Amygdala (tissue), 56 donors: ENCODE measurements around the gene C1orf232.

Source experiments
- DNase-seq, 56 donors: peaks; one replicate each; lab custom pipeline; 2025; lab: John Stamatoyannopoulos, UW

The C1orf232 gene

GRCh38 chr1:26126321-26127084 is 42.3 kb downstream of the C1orf232 start:
- DNase-seq: no peak

- no peak for DNase-seq
Measured at GRCh38 chr1:26125946-26126320, 42.8 kb downstream of the C1orf232 start.

GRCh38 chr1:26125382-26125781 is 43.4 kb downstream of the C1orf232 start:
- DNase-seq: no peak

DNA sequence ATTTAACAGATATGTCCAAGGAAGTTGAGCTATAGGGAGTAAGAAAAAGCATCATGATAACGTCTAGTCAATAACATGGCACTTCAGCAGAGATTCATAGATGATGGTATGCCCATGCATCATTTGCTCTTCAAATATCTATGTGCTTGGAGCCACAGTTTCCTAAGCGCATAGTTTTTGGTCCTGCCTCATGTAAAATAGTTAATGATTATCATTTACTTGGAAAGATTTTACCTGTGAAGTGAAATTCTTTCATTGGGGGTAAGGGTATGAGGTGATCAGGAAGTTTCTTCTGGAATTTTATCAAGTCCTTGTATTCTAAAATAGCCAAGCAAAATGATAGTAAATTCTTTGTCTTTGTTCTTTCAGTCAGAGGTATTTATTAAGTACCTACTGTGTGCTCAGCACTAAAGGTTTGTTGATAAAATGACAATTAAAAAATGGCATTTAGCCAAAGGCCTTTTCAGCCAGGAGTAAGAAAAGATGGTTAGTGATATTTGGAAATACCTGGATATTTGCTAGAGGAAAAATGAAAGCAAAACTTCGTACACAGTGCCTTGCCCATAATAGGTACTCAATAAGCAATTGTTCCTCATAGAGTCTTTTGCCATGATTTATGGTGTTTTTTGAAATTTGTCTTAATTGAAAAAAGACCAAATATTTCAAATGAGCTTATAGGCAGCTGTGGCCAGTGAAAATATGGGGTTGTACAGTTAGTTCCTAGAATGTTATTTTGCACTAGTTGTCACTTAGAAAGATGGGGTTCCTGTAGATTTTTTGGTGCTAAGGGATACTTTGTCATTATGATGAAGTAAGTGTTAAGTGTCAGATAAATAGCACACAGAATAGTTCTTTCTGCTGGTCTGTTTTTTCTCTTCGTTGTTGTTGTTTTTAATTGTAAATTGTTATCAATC is 44.1 kb downstream of the C1orf232 start:
- DNase-seq: no peak

DNA sequence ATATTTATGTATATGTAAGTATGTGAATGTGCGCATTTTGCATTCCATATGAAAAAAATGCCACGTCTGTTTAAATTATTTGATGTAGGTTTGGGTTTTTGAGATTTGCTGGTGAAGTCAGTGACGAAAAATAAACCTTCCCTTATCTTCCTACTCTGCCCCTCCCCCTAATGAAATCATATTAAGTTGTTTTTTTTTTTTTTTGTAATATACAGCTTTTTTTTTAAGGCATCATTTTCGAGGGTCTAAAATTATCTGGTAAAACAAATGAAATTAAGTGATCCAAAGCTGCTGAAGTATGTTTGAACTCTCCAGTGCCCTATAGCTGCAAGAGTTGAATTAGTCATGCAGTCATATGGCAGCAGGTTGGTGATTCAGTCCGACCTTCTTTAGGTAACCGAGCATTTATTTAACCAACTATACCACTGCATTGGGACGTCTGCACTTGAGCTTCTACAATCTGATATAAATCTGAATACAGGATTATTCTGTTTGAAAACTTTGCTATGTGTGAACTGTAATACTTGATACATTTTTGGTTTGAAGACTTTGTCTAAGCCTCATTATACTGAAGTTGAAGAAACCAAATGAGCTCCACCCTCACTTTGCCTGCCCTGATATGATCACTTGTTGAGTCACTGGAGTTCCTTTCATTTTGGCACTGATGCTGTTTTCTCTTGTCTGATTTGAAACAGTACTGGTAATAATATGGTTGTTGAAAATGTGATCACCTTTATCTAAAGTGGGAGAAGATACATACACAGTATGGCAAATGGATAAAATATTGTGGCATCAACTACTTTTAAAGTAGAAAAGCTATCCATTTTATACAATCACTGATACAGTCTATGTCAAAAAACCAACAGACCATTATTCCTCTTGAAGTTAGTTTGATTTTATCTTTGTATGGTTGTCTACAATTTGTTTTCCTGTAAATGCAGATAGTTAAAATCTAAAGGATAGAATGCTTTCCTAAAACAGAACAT is 45.5 kb downstream of the C1orf232 start:
- no peak for DNase-seq

DNA sequence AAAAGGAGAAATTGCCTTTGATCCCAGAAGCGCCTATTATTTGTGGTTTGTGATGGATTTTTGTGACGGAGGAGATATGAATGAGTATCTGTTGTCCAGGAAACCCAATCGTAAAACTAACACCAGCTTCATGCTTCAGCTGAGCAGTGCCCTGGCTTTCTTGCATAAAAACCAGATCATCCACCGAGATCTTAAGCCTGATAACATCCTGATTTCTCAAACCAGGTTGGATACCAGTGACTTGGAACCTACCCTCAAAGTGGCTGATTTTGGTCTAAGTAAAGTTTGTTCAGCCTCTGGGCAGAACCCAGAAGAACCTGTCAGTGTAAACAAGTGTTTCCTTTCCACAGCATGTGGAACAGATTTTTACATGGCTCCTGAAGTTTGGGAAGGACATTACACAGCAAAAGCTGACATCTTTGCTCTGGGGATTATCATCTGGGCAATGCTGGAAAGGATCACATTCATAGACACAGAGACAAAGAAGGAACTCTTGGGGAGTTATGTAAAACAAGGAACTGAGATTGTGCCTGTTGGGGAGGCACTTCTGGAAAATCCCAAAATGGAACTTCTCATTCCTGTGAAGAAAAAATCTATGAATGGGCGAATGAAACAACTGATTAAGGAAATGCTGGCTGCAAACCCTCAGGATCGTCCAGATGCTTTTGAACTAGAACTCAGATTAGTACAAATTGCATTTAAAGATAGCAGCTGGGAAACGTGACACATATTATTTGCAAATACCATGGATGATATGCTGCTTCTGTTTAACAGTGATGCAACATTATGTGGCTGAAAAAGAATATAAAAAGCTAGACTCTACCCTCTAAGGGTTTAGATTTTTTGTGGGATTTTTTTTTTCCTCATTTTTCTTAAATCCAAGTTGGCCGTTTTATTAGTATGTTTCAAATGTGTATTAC is 46.6 kb downstream of the C1orf232 start:
- DNase-seq: no peak

GRCh38 chr1:26119892-26120608 is 48.7 kb downstream of the C1orf232 start:
- no peak for DNase-seq

DNA sequence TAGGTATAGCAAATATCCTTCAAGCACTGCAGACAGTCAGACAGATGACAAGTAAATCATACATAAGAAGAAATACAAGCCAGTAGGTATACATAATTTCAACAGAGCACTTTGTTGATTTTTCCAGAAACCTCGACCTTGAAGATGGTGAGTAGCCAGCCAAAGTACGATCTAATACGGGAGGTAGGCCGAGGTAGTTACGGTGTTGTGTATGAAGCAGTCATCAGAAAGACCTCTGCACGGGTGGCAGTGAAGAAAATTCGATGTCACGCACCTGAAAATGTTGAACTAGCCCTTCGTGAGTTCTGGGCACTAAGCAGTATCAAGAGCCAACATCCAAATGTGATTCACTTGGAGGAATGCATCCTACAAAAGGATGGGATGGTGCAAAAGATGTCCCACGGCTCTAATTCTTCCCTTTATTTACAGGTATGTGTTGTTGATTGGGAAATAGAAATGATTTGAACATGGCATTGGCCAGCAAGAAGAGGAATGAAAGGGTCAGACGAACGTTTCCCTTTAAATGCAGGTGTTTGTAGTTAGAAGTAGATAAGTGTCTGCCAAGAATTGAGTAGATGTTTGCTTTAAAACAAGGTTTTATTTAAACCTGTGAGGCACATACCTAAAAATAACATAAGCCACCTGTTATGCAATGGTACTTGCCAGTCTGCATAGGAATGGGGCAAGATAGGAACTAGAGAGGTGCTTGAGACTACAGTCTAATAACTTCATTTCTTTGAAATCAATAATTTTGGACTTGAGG is 54.4 kb downstream of the C1orf232 start:
- no peak for DNase-seq
